CD4-positive, alpha-beta T cell treated with Interleukin-4 for 4 hours (primary cell): ENCODE results near the gene TACR1.
"Not testable (repeated sequence)": the region's sequence is repeated elsewhere in the genome, so short reads cannot be mapped to it uniquely, and the experiment has no call there.

Source experiments
- DNase-seq: peaks from one replicate; pipeline ENCODE4 v3.0.0-alpha.2; 2020

Gene TACR1

GRCh38 chr2:75079575-75079974, 119.7 kb downstream of the TACR1 start:
- DNase-seq, result no peak

GRCh38 chr2:75077909-75078308, 121.4 kb downstream of the TACR1 start:
- DNase-seq, result no peak

- DNase-seq, result no peak
These were observed 123.2 kb downstream of the TACR1 start for GRCh38 chr2:75076088-75076487.

- no peak for DNase-seq
These were observed 124.6 kb downstream of the TACR1 start for GRCh38 chr2:75074708-75075107.

GRCh38 chr2:75074228-75074627, 125.1 kb downstream of the TACR1 start:
- no peak for DNase-seq

- no peak for DNase-seq
These were observed 127.6 kb downstream of the TACR1 start for GRCh38 chr2:75071766-75072165.

- DNase-seq, result no peak
These were observed 130.8 kb downstream of the TACR1 start for GRCh38 chr2:75068546-75068945.

GRCh38 chr2:75067506-75067905, 131.8 kb downstream of the TACR1 start:
- no peak for DNase-seq

GRCh38 chr2:75066121-75066902, 133.0 kb downstream of the TACR1 start:
- DNase-seq, result no peak

- no peak for DNase-seq
These were observed 133.8 kb downstream of the TACR1 start for GRCh38 chr2:75065402-75066008.

GRCh38 chr2:75064691-75065396, 134.5 kb downstream of the TACR1 start:
- peak; percentile 47 for DNase-seq

- DNase-seq, result no peak
These were observed 135.4 kb downstream of the TACR1 start for GRCh38 chr2:75063906-75064305.

GRCh38 chr2:75058427-75058826, 140.9 kb downstream of the TACR1 start:
- no peak for DNase-seq

- not testable (repeated sequence) for DNase-seq
These were observed 142.2 kb downstream of the TACR1 start for GRCh38 chr2:75057150-75057549.

GRCh38 chr2:75055820-75056675, 143.3 kb downstream of the TACR1 start:
- DNase-seq, result no peak

- DNase-seq, result no peak
These were observed 144.0 kb downstream of the TACR1 start for GRCh38 chr2:75055142-75055819.

GRCh38 chr2:75054296-75054695, 145.0 kb downstream of the TACR1 start:
- no peak for DNase-seq

GRCh38 chr2:75053484-75054112, 145.7 kb downstream of the TACR1 start:
- no peak for DNase-seq

- no peak for DNase-seq
These were observed 151.2 kb downstream of the TACR1 start for GRCh38 chr2:75047992-75048625.

GRCh38 chr2:75047189-75047991, 151.9 kb downstream of the TACR1 start:
- no peak for DNase-seq
